A549 (cell line): ENCODE measurements around the gene AP5S1. TPM values are rescaled to one million over a fixed set of nuclear protein-coding genes. Genes with fewer than 3 reads are reported as not detected.

Experiments
- ATAC-seq, 2 experiments: fragments of 200-7000 bp in 1 of 2; fragments of >200 bp in 1 of 2; cut with Nextera tagmentation in 1 of 2; cut with Tn5 transposase in 1 of 2; 3 replicates each; pipeline versions ENCODE4 v1.8.0 to v1.9.1; 2018 to 2020; ENCODE audit warnings: mild to moderate bottlenecking in 1 of 2, moderate library complexity in 1 of 2
- CTCF ChIA-PET: fragments of 300-600 bp; sonication (Branson Sonifier 250); formaldehyde crosslinking; extraction: SDS; loops from one replicate; lab custom pipeline; 2021; ENCODE audit warnings: antibody characterized with exemption, inconsistent platforms; lab: Yijun Ruan, JAX
- POLR2A ChIA-PET: fragments of 350-600 bp; formaldehyde crosslinking; extraction: SDS; loops from one replicate; lab custom pipeline; 2021; ENCODE audit warnings: antibody characterized with exemption, inconsistent platforms; lab: Yijun Ruan, JAX
- DNase-seq, 2 experiments: peaks; one replicate each; pipeline versions ENCODE4 v3.0.0 to v3.0.0-alpha.2; 2011 to 2016; ENCODE audit warnings: low read depth in 1 of 2, low spot score in 1 of 2
- FAIRE-seq: peaks from 2 replicates; lab custom pipeline; 2011; peaks lifted over from hg19 to GRCh38; lab: Jason Lieb, UNC
- H3K27ac ChIP-seq, 2 experiments: fragments of >200 bp; sonication (Bioruptor Twin); formaldehyde crosslinking; 3 replicates each; pipeline ENCODE4 v1.5.1; 2016 to 2017
- H3K4me1 ChIP-seq: fragments of >200 bp; sonication (Bioruptor Twin); formaldehyde crosslinking; 3 replicates; pipeline ENCODE4 v1.6.1; 2016
- H3K4me2 ChIP-seq: fragments of >200 bp; sonication (Bioruptor Twin); formaldehyde crosslinking; 3 replicates; pipeline ENCODE4 v1.6.1; 2016
- H3K4me3 ChIP-seq: fragments of >200 bp; sonication (Bioruptor Twin); formaldehyde crosslinking; 3 replicates; pipeline ENCODE4 v1.5.1; 2016
- H3K9me3 ChIP-seq: fragments of >200 bp; sonication (Bioruptor Twin); formaldehyde crosslinking; 3 replicates; pipeline ENCODE4 v1.6.1; 2016
- BHLHE40 ChIP-seq: IDR thresholded peaks from 2 replicates; pipeline ENCODE4 v1.6.1; 2012; ENCODE audit warnings: low read depth, low read length, inconsistent platforms
- CBX2 ChIP-seq: fragments of 200-600 bp; sonication (generic); IDR thresholded peaks from 2 replicates; pipeline ENCODE4 v1.6.1; 2016; ENCODE audit warnings: low read depth, mild to moderate bottlenecking, borderline replicate concordance
- CHD4 ChIP-seq: fragments of 200-600 bp; sonication (generic); IDR thresholded peaks from 2 replicates; pipeline ENCODE4 v1.6.1; 2016; ENCODE audit warnings: antibody characterized with exemption, mild to moderate bottlenecking, borderline replicate concordance
- EHF ChIP-seq: fragments of 250-450 bp; sonication (Bioruptor Pico); IDR thresholded peaks from 2 replicates; pipeline ENCODE4 v1.5.0; 2020; ENCODE audit warnings: mild to moderate bottlenecking
- EHMT2 ChIP-seq: fragments of 200-600 bp; sonication (generic); IDR thresholded peaks from 2 replicates; pipeline ENCODE4 v1.6.1; 2016; ENCODE audit warnings: antibody characterized with exemption, low read depth, mild to moderate bottlenecking, moderate library complexity
- ELK1 ChIP-seq: fragments of 150-350 bp; IDR thresholded peaks from 2 replicates; pipeline ENCODE4 v1.6.1; 2014; ENCODE audit warnings: low read depth, mild to moderate bottlenecking, low read length
- EP300 ChIP-seq, 2 experiments: fragments of >200 bp; sonication (Bioruptor Twin); formaldehyde crosslinking; IDR thresholded peaks; 2 replicates in 1 of 2; 3 replicates in 1 of 2; pipeline ENCODE4 v1.6.1; 2016 to 2017
- GATA3 ChIP-seq: IDR thresholded peaks from 2 replicates; pipeline ENCODE4 v1.6.1; 2012; ENCODE audit warnings: borderline replicate concordance
- JUN ChIP-seq, 2 experiments: fragments of >200 bp; sonication (Bioruptor Twin); formaldehyde crosslinking; IDR thresholded peaks; 2 replicates in 1 of 2; 3 replicates in 1 of 2; pipeline ENCODE4 v1.6.1; 2016 to 2017
- MAZ ChIP-seq: fragments of 150-350 bp; IDR thresholded peaks from 2 replicates; pipeline ENCODE4 v1.6.1; 2014; ENCODE audit warnings: antibody characterized with exemption, low read depth, low read length, borderline replicate concordance
- MYC ChIP-seq: IDR thresholded peaks from 2 replicates; pipeline ENCODE4 v1.6.1; 2012; ENCODE audit warnings: mild to moderate bottlenecking, inconsistent platforms, low read length, improper control_type of control experiment, borderline replicate concordance
- PBX3 ChIP-seq: IDR thresholded peaks from 2 replicates; pipeline ENCODE4 v1.6.1; 2012
- RARB ChIP-seq: fragments of 250-450 bp; sonication (Bioruptor Pico); IDR thresholded peaks from 2 replicates; pipeline ENCODE4 v1.8.0; 2021; ENCODE audit warnings: mild to moderate bottlenecking, moderate library complexity
- RCOR1 ChIP-seq: fragments of 150-350 bp; IDR thresholded peaks from 2 replicates; pipeline ENCODE4 v1.6.1; 2014; ENCODE audit warnings: antibody characterized with exemption, low read length, low read depth
- RNF2 ChIP-seq: fragments of 200-600 bp; sonication (generic); IDR thresholded peaks from 2 replicates; pipeline ENCODE4 v1.6.1; 2016; ENCODE audit warnings: low read depth, mild to moderate bottlenecking, antibody characterized with exemption, moderate library complexity, borderline replicate concordance
- SMC3 ChIP-seq: fragments of >200 bp; sonication (Bioruptor Twin); formaldehyde crosslinking; IDR thresholded peaks from 3 replicates; pipeline ENCODE4 v1.6.1; 2018; ENCODE audit warnings: inconsistent platforms
- TFCP2L1 ChIP-seq: fragments of 250-450 bp; sonication (Bioruptor Pico); IDR thresholded peaks from 2 replicates; pipeline ENCODE4 v1.5.0; 2021; ENCODE audit warnings: mild to moderate bottlenecking
- TP53 ChIP-seq: fragments of 250-450 bp; sonication (Bioruptor Pico); IDR thresholded peaks from 2 replicates; pipeline ENCODE4 v1.5.0; 2021; ENCODE audit warnings: mild to moderate bottlenecking, moderate library complexity
- ZC3H11A ChIP-seq: fragments of 450-650 bp; IDR thresholded peaks from 2 replicates; pipeline ENCODE4 v1.6.1; 2014; ENCODE audit warnings: antibody characterized with exemption, mild to moderate bottlenecking
- ZFP36 ChIP-seq: fragments of 450-650 bp; IDR thresholded peaks from 2 replicates; pipeline ENCODE4 v1.6.1; 2014; ENCODE audit warnings: borderline replicate concordance; ENCODE audit not compliant: partially characterized antibody
- WGBS: methylation state at CpG from one replicate; pipeline ENCODE4 v1.1.6; 2017; ENCODE audit errors: missing lambda C conversion rate; 5-methylcytosine and 5-hydroxymethylcytosine counted together
- polyA plus RNA-seq, 4 experiments: library from polyadenylated mRNA; depleted of rRNA in 3 of 4; stranded (reverse); fragments of >200 nt; fragmentation: RNase III in 1 of 4; extraction: RNeasy Plus Mini Kit Qiagen cat#74134 plus additional on column Dnase treatment in 1 of 4; gene quantifications; 2 replicates in 3 of 4; 3 replicates in 1 of 4; pipeline ENCODE4 v1.2.3, GENCODE V29; 2011 to 2017
- TF ChIP-seq, protein P1 (sequence below): IDR thresholded peaks from 2 replicates; pipeline ENCODE4 v1.6.1; 2012
- TF ChIP-seq, protein P2 (sequence below): fragments of 200-600 bp; sonication (generic); IDR thresholded peaks from 2 replicates; pipeline ENCODE4 v1.6.1; 2016; ENCODE audit warnings: antibody characterized with exemption, mild to moderate bottlenecking, moderate library complexity

The AP5S1 gene
- polyA plus RNA-seq, 2 of the 4 experiments (the other 2 are of a cell fraction), result 10.2 to 19.9 TPM

- ATAC-seq, result no peak
These were observed 1.6 kb downstream of the AP5S1 start for GRCh38 chr20:3821996-3822395.

GRCh38 chr20:3823881-3824280 is 3.5 kb downstream of the AP5S1 start:
- no peak for TF ChIP-seq EHF (CRISPR knock-in tag)
- TF ChIP-seq ZC3H11A, result no peak
- no peak for TF ChIP-seq EP300 (IDR thresholded peaks at IDR 0.05)
- no peak for TF ChIP-seq TP53 (CRISPR knock-in tag)
- no peak for TF ChIP-seq RARB (CRISPR knock-in tag)
- no peak for TF ChIP-seq JUN (IDR thresholded peaks at IDR 0.05)
- TF ChIP-seq, protein P1, sequence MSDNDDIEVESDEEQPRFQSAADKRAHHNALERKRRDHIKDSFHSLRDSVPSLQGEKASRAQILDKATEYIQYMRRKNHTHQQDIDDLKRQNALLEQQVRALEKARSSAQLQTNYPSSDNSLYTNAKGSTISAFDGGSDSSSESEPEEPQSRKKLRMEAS, result no peak
- no peak for TF ChIP-seq PBX3
- no peak for TF ChIP-seq SMC3
- TF ChIP-seq EHMT2, result no peak
- TF ChIP-seq MAZ, result no peak
- TF ChIP-seq, all 56 proteins: peak for 0
- peaks cover 16% of the 10 kb centered on the region for H3K4me1 ChIP-seq
- FAIRE-seq (no peak), ATAC-seq (no peak), DNase-seq (no peak)
- ChIA-PET POLR2A (interaction anchor here (0.6 to 1.0 kb wide), 2 partner anchors 9 to 43 kb away, joined by 3 to 5 read pairs; partner anchors contain the start of gene SPEF1), CTCF (interaction anchor here (1.5 to 13.5 kb wide), 3 partner anchors 11 to 32 kb away, joined by 4 to 132 read pairs (median 128); no protein-coding TSS in a partner anchor)
- H3K9me3 ChIP-seq, result no peaks in the 10 kb centered on the region
- 90% methylated on average over 18 of the region's 20 CpGs for WGBS
- no peak overlapping the region for H3K27ac ChIP-seq
- H3K4me2 ChIP-seq, result no peak overlapping the region
- no peak overlapping the region for H3K4me3 ChIP-seq

More at GRCh38 chr20:3821996-3822395, 1.6 kb downstream of the AP5S1 start:
- Histone ChIP-seq H3K9me3 (no peaks in the 10 kb centered on the region), H3K27ac (no peak overlapping the region), H3K4me3 (no peak overlapping the region), H3K4me1 (peaks cover 28% of the 10 kb centered on the region), H3K4me2 (peak overlapping the region; percentile 74; the same call in 1 of the 3 replicates)
- WGBS, result 93% methylated on average over 14 of the region's 14 CpGs
- no peak for TF ChIP-seq ZFP36
- no peak for TF ChIP-seq TFCP2L1 (CRISPR knock-in tag)
- TF ChIP-seq TP53 (CRISPR knock-in tag), result no peak
- TF ChIP-seq MYC, result no peak
- TF ChIP-seq BHLHE40, result no peak
- TF ChIP-seq ELK1, result no peak
- no peak for TF ChIP-seq CBX2
- TF ChIP-seq RNF2, result no peak
- TF ChIP-seq CHD4, result no peak
- TF ChIP-seq SMC3, result no peak
- TF ChIP-seq RCOR1, result no peak
- no peak for TF ChIP-seq GATA3
- TF ChIP-seq, protein P2, sequence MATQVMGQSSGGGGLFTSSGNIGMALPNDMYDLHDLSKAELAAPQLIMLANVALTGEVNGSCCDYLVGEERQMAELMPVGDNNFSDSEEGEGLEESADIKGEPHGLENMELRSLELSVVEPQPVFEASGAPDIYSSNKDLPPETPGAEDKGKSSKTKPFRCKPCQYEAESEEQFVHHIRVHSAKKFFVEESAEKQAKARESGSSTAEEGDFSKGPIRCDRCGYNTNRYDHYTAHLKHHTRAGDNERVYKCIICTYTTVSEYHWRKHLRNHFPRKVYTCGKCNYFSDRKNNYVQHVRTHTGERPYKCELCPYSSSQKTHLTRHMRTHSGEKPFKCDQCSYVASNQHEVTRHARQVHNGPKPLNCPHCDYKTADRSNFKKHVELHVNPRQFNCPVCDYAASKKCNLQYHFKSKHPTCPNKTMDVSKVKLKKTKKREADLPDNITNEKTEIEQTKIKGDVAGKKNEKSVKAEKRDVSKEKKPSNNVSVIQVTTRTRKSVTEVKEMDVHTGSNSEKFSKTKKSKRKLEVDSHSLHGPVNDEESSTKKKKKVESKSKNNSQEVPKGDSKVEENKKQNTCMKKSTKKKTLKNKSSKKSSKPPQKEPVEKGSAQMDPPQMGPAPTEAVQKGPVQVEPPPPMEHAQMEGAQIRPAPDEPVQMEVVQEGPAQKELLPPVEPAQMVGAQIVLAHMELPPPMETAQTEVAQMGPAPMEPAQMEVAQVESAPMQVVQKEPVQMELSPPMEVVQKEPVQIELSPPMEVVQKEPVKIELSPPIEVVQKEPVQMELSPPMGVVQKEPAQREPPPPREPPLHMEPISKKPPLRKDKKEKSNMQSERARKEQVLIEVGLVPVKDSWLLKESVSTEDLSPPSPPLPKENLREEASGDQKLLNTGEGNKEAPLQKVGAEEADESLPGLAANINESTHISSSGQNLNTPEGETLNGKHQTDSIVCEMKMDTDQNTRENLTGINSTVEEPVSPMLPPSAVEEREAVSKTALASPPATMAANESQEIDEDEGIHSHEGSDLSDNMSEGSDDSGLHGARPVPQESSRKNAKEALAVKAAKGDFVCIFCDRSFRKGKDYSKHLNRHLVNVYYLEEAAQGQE, result no peak
- CTCF ChIA-PET, result interaction anchor here (0.9 to 13.5 kb wide), 8 partner anchors 13 to 250 kb away, joined by 3 to 132 read pairs (median 16); partner anchors contain the start of gene ADISSP
- DNase-seq (no peak), FAIRE-seq (no peak)
- POLR2A ChIA-PET, result interaction anchor here (3.2 kb wide), 1 partner anchor 26 kb away, joined by 19 read pairs; the partner anchor contains the start of gene CDC25B
